Measurements from ENCODE around the gene SLC49A3. TPM values are rescaled to one million over a fixed set of nuclear protein-coding genes. Genes with fewer than 3 reads are reported as not detected.

Gene SLC49A3
- total and polyA plus RNA-seq, 2 of the 13 experiments (the other 11 are each of a cell fraction or from before 2014, with no cell fraction given) = 0.07 to 0.17 TPM

DNA sequence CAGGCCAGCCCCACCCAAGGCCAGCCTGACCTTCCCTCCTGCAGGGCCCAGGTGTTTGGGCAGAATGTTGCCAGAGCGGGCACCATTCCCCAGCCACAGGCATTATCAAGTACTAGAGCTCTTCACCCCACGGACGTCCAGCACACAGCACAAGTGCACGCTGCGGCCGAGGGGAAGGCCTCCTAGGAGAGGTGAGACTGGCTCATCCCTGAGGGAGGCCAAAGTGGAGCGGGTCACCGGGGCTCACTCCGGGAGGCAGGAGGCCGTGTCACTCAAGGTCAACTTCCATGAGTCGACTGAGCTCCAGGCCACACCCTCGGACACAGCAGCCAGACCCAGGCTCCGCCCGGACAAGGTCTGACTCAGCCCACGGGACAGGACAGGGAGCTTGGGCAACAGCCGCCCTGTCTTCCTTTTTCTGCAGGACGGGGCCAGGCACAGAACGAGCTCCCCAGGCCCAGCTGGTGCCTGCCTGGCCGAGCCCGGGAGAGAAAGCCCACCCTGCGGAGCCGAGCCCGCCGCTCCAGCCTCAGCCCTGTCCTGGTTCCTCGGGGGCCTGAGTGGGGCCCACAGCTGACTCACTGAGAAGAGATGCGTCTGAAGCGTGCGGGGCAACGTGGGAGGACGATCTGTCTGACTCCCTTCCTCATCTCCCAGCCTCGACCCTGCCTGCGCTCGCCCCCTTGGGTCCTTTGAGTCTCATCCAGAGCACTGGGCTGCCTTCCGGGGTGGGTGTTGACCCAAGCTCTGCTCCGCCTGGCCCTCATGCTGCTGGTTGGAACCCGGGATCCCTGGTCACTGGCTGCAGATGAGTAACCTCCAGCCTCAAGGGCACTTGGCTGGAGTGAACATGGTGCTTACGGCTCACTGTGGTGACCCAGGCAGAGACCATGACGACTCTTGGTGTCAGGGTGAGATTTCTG is 1.6 kb downstream of the SLC49A3 start (continued):
- no peak for TF ChIP-seq ATF6 (CRISPR knock-in tag; conservative IDR thresholded peaks at IDR 0.05)
- 0 out of 2 replicates have a peak, but pooled peaks have one; percentile 27 for TF ChIP-seq GTF3A (CRISPR knock-in tag; conservative IDR thresholded peaks at IDR 0.05)
- peak; percentile 79 for TF ChIP-seq ZFP91 (CRISPR knock-in tag; IDR thresholded peaks at IDR 0.05; ENCODE audit: borderline replicate concordance)
- TF ChIP-seq, protein P1, sequence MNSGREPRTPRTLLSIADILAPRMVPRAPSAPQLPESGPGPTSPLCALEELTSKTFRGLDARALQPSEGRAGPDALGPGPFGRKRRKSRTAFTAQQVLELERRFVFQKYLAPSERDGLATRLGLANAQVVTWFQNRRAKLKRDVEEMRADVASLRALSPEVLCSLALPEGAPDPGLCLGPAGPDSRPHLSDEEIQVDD (CRISPR knock-in tag; IDR thresholded peaks at IDR 0.05; ENCODE audit: borderline replicate concordance) = 0 out of 2 replicates have a peak, but pooled peaks have one; percentile 24
- TF ChIP-seq, protein P2, sequence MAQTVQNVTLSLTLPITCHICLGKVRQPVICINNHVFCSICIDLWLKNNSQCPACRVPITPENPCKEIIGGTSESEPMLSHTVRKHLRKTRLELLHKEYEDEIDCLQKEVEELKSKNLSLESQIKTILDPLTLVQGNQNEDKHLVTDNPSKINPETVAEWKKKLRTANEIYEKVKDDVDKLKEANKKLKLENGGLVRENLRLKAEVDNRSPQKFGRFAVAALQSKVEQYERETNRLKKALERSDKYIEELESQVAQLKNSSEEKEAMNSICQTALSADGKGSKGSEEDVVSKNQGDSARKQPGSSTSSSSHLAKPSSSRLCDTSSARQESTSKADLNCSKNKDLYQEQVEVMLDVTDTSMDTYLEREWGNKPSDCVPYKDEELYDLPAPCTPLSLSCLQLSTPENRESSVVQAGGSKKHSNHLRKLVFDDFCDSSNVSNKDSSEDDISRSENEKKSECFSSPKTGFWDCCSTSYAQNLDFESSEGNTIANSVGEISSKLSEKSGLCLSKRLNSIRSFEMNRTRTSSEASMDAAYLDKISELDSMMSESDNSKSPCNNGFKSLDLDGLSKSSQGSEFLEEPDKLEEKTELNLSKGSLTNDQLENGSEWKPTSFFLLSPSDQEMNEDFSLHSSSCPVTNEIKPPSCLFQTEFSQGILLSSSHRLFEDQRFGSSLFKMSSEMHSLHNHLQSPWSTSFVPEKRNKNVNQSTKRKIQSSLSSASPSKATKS (CRISPR knock-in tag; IDR thresholded peaks at IDR 0.05) = no peak
- peak; percentile 54; the same call in 1 of the 2 replicates for TF ChIP-seq HDAC2 (CRISPR knock-in tag; IDR thresholded peaks at IDR 0.05)
- TF ChIP-seq THAP11 (CRISPR knock-in tag; IDR thresholded peaks at IDR 0.05) = 0 out of 2 replicates have a peak, but pooled peaks have one; percentile 41
- TF ChIP-seq MIER2 (CRISPR knock-in tag; IDR thresholded peaks at IDR 0.05) = no peak
- no peak for TF ChIP-seq JDP2 (CRISPR knock-in tag; IDR thresholded peaks at IDR 0.05; ENCODE audit: borderline replicate concordance)
- peak; percentile 34 for TF ChIP-seq DR1 (CRISPR knock-in tag; IDR thresholded peaks at IDR 0.05)
- TF ChIP-seq ZSCAN30 (CRISPR knock-in tag; IDR thresholded peaks at IDR 0.05) = no peak
- TF ChIP-seq NKX3-1 (CRISPR knock-in tag; IDR thresholded peaks at IDR 0.05) = peak; percentile 70; the same call in 1 of the 2 replicates
- no peak for TF ChIP-seq ZFP41 (CRISPR knock-in tag; IDR thresholded peaks at IDR 0.05; ENCODE audit: borderline replicate concordance)
- TF ChIP-seq ZNF724P (CRISPR knock-in tag; IDR thresholded peaks at IDR 0.05; ENCODE audit: borderline replicate concordance) = no peak
- peak; percentile 41; the same call in 1 of the 2 replicates for TF ChIP-seq MED1 (CRISPR knock-in tag; IDR thresholded peaks at IDR 0.05)
- TF ChIP-seq NAIF1 (CRISPR knock-in tag; IDR thresholded peaks at IDR 0.05; ENCODE audit: borderline replicate concordance) = no peak
- TF ChIP-seq ZNF780A (CRISPR knock-in tag; IDR thresholded peaks at IDR 0.05) = no peak
- TF ChIP-seq ZNF350 (CRISPR knock-in tag; IDR thresholded peaks at IDR 0.05; ENCODE audit: borderline replicate concordance, low read depth) = peak; percentile 65; the same call in 1 of the 2 replicates
- no peak for TF ChIP-seq AKAP8 (CRISPR knock-in tag; IDR thresholded peaks at IDR 0.05)
- no peak for TF ChIP-seq AGO1 (IDR thresholded peaks at IDR 0.05; ENCODE audit: low read depth, low read length, poor library complexity, severe bottlenecking)
- TF ChIP-seq JARID2 (CRISPR knock-in tag; IDR thresholded peaks at IDR 0.05; ENCODE audit: insufficient replicate concordance) = no peak
- no peak for TF ChIP-seq ZNF572 (CRISPR knock-in tag; IDR thresholded peaks at IDR 0.05)
- TF ChIP-seq ZNF225 (CRISPR knock-in tag; IDR thresholded peaks at IDR 0.05) = 0 out of 2 replicates have a peak, but pooled peaks have one; percentile 18
